HTR-8/SVneo (cell line): ENCODE data around the gene PATJ.
A peak's percentile ranks its signal among the peaks of the same experiment; 100 is the strongest.
"Not testable (repeated sequence)": the region's sequence is repeated elsewhere in the genome, so short reads cannot be mapped to it uniquely, and the experiment has no call there.

Experiments
- DNase-seq: peaks from one replicate; pipeline ENCODE4 v3.0.0; 2011; ENCODE audit warnings: low spot score, mixed read lengths; ENCODE audit not compliant: insufficient read length
- FAIRE-seq: peaks from 2 replicates; lab custom pipeline; 2011; peaks lifted over from hg19 to GRCh38; lab: Jason Lieb, UNC

The PATJ gene

GRCh38 chr1:61742620-61743430 is 545 bp downstream of the PATJ start:
- FAIRE-seq (no peak), DNase-seq (peak; percentile 44)

GRCh38 chr1:61743431-61743705 is 1.1 kb downstream of the PATJ start:
- no peak for FAIRE-seq
- no peak for DNase-seq

DNA sequence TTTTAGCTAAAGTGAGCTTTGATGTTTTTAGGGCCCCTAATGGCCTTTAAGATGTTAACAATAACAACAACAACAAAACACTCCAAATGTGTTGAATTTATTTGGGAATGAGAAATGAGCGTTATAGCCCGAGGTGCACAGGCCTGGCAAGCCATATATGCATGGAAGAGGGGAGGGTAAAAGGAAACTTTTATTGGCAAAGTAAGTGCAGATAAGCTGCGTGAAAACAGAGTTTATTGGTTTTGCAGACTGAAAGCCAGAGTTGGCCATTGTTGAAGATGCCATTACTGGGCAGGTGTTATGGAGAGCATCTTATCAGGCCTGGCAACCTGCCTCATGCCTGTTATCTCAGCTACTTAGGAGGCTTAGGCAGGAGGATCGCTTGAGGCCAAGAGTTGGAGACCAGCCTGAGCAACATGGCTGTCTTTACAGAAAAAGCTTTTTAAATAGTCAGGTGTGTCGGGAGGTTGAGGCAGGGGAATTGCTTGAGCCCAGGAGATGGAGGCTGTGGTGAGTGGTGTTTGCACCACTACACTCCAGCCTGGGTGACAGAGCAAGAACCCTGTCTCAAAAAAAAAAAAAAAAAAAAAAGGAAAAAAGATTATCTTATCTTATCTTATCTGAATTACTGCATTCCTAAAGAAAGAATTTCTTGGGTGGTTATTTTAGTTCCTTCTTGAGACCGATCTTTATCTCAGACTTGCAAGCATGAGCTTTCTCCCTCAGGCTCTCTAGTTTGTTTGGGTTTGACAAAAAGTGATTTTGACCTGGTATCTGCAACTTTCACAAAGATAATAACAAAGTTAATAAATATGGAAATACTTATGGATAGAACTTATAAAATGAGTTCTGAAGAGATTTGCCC is 1.7 kb downstream of the PATJ start:
- FAIRE-seq (no peak), DNase-seq (no peak)

GRCh38 chr1:61746813-61747212 is 4.5 kb downstream of the PATJ start:
- FAIRE-seq: no peak
- no peak for DNase-seq

DNA sequence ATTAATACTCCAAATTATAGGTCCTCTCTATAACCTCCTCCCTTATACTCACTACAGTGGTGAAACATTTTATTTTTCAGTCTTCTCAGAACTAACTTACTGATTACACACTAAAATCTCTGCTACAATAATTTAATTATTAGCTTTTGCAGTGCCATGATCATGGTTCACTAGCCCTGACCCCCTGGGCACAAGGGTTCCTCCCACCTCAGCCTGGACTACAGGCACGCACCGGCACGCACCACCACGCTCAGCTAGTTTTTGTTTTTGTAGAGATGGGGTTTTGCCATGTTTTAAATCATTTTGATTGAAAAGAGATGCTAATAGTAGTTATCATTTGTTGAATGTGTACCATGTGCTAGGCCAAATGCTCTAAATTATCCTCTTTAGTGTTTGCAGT is 6.3 kb downstream of the PATJ start:
- FAIRE-seq (no peak), DNase-seq (no peak)

GRCh38 chr1:61749574-61749973 is 7.3 kb downstream of the PATJ start:
- no peak for DNase-seq

GRCh38 chr1:61752921-61753389 is 10.7 kb downstream of the PATJ start:
- FAIRE-seq (no peak), DNase-seq (no peak)

More at GRCh38 chr1:61749574-61749973, 7.3 kb downstream of the PATJ start:
- no peak for FAIRE-seq

GRCh38 chr1:61753998-61754508 is 11.8 kb downstream of the PATJ start:
- DNase-seq (no peak), FAIRE-seq (no peak)

DNA sequence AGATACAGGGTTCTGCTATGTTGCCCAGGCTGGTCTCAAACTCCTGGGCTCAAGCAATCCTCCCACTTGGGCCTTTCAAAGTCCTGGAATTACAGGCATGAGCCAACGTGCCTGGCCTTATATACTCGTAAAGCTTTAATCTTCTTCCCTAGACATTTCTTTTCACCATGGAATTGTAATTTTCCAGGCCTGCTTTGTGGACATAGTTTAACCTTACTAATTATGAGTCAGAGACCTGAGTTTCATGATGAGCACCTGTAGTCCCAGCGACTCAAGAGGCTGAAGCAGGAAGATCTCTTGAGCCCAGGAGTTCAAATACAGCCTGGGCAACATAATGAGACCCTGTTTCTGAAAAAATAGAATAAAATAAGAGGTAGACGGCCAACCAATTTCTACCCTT is 12.3 kb downstream of the PATJ start:
- no peak for FAIRE-seq
- DNase-seq: no peak

DNA sequence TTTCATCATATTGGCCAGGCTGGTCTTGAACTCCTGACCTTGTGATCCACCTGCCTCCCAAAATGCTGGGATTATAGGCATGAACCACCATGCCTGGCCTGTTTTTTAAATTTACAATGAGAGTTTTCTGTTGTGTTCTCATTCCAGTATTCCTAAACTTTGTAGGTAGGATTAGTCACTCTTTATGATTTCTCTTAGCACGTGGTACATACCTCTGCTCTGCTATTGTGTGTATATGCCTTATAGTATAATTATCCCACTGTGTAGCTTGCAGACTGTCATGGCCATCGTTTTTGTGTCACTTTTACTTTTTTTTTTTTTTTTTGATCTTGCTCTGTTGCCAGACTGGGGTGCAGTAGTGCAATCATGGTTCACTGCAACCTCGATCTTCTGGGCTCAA is 14.5 kb downstream of the PATJ start:
- no peak for DNase-seq
- FAIRE-seq: no peak

DNA sequence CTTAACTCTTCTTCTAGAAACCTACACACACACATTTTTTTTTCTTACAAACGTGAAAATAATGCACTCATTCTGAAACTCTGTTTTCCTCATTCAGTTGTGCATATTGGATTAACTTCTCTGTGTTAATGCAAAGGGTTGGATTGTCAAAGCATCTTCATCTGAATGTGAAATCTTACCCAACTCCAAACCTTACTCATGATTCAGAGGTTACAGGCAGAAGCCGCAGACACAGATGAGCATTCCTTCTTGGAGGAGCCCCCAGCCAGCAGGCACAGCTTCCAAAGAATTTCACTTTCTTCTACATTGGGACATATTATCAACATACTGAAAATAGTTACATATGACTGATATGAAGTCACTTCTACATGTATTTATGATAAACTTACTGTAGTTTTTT is 15.7 kb downstream of the PATJ start:
- no peak for DNase-seq
- no peak for FAIRE-seq

- FAIRE-seq (no peak), DNase-seq (no peak)
These were observed 27.9 kb downstream of the PATJ start for GRCh38 chr1:61770131-61770530.

DNA sequence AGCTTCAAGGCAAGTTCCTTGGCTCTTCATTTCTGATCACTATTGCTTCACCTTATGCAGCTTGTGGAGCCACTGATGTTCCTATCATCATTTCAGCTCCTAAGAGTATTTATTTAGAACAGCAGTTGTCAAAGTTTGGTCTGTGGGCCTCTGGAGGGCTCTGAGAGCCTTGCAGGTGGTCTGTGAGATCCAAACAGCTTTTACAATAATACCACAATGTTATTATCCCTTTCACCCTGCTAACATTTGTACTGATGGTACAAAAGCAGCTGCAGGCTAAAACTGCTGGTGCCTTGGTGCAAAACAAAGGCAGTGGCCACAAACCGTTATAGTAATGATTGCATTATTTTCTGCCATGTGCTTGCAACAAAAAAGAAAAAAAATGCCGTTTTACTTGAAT is 33.8 kb downstream of the PATJ start:
- FAIRE-seq: no peak
- no peak for DNase-seq

DNA sequence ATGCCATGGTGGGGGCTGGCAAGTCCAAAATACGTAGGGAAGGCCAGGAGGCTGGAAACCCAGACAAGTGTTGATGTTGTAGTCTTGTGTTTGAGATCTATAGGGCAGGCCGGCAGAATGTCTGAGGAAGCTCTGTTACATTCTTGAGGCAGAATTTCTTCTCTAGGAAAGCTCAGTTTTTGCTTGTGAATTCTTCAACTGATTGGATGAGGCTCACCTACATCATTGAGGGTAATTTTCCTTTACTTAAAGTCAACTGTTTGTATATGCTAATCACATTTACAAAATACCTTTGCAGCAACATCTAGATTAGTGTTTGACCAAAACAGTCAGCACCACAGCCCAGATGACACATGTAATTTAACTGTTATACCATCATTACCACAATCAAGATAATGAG is 37.0 kb downstream of the PATJ start:
- FAIRE-seq (no peak), DNase-seq (no peak)

GRCh38 chr1:61781151-61781550 is 38.9 kb downstream of the PATJ start:
- no peak for FAIRE-seq

GRCh38 chr1:61782771-61783170 is 40.5 kb downstream of the PATJ start:
- no peak for FAIRE-seq
- DNase-seq: no peak

More at GRCh38 chr1:61781151-61781550, 38.9 kb downstream of the PATJ start:
- no peak for DNase-seq

DNA sequence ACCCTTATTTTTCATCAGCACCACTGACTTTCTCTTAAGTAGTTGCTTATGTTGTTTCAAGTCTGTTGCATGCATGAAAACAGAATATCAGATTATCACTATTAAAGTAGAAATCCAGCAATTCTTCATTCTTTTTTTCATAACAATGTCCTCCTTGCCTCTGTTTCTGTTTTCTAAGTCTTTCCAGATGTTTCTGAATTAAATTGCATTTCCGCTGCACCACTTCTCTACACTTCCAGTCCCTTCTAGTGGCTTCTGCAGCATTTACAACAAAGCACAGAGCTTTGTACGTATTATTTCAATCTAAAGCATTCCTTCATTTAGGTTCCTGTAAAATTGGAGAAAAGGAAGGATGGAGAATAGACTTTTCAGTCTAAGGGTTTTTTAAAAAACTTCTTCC is 42.4 kb downstream of the PATJ start:
- DNase-seq (no peak), FAIRE-seq (no peak)

- DNase-seq: no peak
- FAIRE-seq: no peak
These were observed 48.6 kb downstream of the PATJ start for GRCh38 chr1:61790837-61791236.

DNA sequence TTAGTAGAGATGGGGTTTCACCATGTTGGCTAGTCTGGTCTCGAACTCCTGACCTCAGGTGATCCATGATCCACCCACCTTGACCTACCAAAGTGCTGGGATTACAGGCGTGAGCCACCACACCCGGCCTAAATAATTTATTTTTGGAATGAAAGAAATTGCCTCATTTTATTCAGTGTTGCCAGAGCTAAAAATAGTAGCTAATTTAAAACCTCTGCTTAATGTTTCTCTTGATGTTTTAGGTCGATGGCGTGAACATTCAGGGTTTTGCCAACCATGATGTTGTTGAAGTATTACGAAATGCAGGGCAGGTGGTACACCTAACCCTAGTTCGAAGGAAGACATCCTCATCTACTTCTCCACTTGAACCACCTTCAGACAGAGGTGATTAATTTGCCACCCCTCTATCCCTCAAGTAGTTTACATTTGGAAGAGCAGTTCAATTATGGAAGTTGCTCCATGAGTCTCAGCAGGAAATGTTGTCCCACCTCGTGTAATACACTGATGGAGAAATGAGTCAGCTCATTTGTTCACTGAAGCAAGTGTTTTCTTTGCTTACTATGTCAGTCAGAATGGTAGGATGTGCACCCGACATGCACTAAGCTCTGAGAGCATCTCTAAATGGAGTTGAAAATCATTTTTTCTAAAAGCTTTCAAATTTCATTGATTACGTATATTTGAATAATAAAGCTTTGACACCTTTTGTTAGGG is 54.9 kb downstream of the PATJ start:
- no peak for FAIRE-seq
- no peak for DNase-seq

GRCh38 chr1:61801047-61801446 is 58.8 kb downstream of the PATJ start:
- not testable (repeated sequence) for FAIRE-seq, DNase-seq
